NCI-H510A (cell line): ENCODE measurements around the gene PLXND1.
"Not testable (repeated sequence)": the region's sequence is repeated elsewhere in the genome, so short reads cannot be mapped to it uniquely, and the experiment has no call there.

Source experiments
- DNase-seq: peaks from one replicate; lab custom pipeline; 2025; lab: John Stamatoyannopoulos, UW

PLXND1 gene

DNA sequence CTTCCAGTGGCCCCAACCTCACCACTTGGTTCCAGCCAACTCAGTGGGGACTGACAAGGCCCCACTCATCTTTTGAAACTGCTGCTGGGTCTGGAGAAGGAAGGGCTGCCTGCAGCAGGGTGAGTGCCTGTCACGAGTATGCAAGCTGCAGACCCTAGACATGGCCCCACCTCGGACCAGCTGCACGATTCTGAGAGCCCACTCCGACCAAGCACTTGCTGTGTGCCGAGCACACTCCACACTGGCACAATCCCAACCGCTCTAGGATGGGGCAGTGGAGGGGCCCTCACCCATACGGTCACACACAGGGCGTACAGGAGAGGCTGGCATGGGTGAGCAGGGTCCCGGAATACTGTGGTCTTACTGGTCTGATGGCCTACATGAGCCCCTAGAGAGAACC, 8.0 kb upstream of the PLXND1 start:
- no peak for DNase-seq

DNA sequence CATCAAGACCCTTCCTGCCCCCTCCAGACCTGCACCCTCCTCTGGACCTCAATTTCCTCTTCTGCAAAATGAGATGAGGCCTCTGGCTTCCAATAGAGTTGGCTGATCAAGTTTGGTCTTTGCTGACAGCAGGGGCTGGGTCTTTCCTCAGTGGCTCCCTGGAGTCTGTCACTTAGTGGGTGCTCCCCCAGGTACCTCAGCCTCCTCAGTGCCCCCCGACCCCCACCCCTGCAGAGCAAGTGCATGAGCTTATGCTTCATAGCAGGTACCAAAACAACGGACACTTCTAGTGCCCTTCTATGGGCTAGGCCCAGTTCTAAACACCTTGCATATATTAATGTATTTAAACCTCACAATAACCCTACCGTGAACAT, 6.9 kb upstream of the PLXND1 start:
- no peak for DNase-seq

DNA sequence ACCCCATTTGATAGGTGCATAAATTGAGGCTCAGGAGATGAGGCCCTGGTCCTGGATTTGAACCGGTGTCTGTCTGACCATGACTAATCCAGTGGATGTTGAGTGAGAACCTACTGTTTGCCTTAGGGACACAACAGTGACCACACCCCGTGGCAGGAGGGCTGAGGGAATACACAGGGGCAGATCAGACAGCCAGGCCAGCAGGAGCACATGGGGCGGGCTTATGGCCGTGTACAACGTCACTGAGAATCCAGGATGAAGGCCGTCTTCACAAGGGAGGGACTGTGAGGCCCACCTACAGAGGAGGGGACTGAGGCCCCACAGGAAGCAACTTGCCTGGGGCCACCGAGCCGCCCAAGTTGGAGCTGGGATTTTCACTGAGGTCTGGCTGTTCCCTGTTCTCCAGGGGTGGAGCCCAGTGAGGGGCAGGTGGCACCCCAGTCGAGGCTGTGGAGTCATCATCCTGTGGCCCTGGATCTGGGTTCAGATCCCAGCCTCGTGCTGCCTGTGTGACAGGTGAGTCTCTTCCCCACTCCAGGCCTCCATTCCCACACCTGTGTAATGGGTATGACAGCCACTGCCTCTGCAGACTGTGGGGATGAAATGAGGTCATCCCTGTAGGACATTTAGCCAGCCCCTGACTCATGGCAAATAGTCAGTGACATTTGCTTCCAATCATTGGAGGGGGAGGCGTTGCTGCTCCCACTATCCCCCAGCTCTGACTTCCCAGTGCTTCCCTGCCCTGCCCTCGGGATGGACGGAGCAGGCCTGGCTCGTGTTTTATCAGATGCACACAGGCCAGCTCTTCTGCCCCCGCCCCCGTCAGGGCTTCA, 6.3 kb upstream of the PLXND1 start:
- DNase-seq = no peak

DNA sequence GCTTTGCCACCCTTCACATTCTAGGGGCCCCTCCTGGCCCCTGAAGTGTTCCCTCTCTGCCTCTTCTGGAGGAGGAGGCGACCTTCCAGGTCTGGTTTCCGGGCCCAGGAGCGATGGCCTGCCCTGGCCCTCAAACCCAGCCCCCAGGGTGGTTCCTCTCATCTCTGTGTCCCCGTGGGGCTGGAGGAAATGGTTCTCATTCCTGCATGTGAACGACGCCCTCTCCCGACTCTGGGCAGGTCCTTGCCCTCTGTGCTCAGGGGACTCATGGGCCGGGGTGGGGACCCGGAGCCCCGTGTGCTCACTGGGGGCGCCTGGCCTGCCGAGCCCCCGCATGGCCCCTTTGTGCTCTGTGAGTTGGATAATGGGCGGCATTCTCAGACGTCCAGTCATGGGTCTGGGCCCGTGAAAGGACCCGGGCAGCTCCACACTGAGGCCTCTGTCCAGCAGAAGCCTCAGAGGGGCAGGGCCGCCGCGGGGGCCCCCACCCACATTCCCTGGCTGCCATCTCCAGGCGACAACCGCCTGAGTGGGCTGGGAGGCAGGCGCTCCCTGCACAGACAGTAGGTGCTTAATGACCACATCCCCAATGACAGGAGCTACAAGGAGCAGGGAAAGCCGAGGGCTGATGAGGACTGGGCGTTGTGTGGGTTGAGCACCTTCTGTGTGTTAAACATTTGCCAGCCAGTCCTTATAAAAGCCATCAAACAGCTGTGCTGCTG, 5.5 kb upstream of the PLXND1 start:
- no peak for DNase-seq

DNA sequence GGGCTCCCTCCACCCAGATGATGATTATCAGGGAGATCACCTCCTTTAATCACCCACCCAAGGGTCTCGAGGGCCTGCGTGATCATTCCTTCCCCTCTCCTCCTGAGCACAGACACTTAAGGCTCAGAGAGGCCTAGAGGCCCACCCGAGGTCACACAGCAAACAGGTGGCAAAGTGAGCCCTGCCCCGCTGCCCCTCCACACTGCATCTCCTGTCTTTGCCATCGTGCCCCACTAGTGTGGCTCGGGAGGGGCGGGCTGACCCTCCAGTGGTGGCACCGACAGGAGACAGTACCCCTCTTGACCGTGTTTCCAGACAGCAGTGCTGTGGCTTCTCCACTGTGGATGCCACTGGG, 4.9 kb upstream of the PLXND1 start:
- DNase-seq = no peak

DNA sequence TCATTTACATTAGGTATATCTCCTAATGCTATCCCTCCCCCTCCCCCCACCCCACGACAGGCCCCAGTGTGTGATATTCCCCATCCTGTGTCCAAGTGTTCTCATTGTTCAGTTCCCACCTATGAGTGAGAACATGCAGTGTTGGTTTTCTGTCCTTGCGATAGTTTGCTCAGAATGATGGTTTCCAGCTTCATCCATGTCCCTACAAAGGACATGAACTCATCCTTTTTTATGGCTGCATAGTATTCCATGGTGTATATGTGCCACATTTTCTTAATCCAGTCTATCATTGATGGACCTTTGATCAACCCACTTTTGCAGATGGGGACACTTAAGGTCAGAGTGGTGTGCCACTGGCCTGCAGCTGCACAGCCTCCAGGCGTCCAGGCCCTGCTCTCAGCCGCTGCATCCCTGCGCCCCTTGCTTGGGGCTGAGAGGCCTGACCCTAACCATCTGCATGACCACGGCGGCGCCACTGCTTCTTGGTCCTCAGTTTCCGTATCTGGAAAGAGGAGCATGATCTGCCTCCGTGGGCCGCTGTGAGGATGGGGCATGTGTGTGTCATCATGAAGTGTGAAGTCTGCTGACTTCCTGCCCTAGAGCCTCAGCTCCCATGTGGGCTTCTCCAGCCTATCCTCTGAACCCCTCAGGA, 4.4 kb upstream of the PLXND1 start:
- not testable (repeated sequence) for DNase-seq

DNA sequence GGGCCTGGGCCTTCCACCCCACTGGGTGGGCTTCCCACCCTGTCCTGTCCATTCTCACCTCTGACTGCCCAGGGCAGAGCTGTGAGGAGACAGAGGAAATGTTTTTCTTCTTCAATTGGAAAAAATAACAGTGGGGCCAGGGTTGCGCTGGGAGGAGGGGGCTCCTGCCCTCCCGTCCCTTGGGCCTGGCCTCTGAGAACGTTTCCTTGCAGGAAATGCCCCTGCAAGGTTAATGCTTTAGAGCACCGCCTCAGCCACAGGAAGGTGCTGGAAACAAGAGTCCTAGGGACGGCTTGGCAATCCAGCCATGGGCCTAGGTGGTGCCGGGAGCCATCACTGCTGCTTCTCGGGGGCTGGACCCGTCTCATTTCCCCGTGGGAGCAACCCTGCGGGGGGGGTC, 3.8 kb upstream of the PLXND1 start:
- DNase-seq = no peak

DNA sequence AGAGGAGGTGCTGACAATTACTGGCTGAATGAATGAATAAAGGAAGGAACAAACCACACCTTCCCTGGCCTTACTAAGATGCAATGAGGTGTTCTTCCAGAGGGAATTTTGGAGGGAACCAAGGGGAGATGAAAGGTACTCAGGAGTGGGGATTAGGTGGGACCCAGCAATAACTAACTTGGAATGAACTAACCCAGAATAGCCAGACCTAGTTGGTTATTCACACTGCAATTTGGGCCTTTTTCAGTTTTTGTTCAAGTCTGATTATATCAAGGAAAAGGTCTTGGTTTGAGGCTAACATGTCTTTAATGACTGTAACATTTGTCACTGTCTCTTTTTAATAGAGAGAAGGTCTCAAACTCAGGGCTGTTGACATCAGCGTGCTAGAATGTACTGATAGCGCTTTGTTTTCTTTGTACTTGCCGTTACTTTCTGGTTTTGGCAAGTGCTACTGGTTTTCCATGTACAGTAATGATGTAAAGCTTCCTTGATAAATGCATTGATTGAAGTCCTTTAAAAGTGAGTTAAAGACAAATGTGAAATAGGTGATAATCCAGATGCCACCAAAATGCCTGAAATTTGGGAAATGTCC, 3.2 kb upstream of the PLXND1 start:
- no peak for DNase-seq

DNA sequence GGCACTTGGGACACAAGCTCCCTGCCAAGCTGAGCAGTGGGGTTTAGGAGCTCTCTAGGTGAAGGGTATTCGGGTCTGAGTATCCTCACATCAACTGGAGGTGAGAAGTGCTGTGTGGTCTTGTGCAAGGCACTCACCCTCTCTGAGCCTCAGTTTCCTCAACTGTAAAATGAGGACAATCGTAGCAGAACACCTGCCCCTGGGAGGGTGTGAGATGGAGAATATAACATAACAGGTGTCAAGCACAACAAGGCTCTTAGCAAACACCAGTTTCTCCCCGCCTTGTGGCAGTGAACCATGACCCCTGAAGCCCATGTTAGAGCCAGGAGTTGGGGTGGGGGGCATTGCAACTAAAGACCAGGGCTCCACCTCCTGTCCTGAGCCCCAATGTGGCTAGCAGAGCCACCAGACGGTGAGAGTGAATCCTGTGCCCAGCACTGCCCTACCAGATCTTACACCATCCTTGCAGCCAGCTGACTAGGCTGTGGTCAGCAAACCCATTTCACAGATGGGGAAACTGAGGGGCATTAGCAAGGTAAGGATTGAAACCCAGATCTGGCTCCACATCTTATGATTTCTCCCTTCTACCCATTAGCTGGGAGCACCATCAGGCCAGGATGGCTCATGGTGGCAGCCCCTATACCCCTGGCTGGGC, 2.6 kb upstream of the PLXND1 start:
- DNase-seq = no peak

DNA sequence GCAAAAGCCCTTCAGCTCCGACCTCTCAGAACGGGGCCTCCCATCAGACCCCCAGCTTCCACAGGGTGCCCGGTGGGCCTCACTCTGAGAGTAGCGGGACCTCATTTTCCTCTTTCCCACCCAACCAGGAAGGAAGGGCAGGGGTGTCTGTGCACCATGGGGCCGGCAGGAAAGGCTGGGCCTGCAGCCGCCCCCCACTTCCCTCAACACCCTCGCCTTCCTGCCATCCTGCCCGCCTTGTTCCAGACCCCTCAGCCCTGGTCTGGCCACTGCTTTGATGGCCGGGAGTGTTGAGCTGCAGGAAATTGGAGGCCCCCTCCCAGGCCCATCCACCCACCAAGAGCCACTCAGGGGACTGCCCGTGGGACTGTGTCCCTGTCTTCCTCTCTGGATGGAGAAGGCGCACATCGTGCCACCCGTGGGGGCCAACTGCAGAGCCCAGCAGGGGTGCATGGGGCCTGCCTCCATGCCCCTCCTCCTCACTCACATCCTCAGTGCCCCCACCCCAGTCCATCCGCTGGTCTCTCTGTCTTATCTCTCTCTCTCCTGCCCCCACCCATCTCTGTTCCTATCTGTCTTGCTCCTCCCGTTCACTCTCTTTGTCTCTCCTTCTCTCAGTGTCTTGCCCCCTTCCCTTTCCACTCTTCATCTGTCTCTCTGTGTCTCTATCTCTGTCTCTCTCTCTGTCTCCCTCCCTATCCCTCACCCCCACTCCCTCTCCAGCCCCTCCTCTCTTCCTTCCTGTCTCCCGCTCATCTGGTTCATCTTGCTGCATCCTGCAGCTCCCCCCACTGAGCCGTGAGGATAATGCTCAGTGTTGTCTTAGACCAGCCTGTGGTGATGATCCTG, 1.8 kb upstream of the PLXND1 start:
- peak; percentile 54 for DNase-seq

DNA sequence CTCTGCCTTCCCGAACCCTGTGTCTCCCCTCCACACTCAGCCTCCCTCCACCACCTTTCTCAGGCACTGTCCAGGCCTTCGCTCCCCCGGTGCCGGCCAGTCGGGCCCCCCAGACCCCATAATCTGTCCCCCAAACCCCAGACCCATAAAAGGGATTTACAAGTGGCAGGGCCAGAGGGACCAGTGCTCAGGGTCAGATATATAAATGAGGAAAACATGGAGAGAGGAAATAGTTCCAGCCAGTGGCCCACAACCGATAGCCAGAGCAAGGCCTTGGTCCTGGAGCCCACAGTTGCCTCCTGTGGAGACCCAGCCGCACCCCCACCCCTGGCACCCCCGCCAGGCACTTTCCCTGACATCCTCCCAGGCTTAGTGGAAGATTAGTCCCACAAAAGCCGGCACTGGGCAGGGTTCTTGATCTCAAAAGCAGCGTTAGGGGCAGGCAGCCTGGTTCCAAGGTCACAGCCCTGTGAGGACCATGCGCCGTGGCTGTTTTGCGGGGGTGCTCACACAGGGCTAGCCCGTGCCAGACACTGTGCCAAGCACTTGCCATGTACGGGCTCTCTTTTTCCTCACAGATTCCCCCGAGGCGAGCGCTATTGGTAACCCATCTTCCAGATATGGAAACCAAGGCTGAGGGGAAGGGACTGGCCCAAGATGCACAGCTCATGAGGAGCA, 1.1 kb upstream of the PLXND1 start:
- DNase-seq = no peak

DNA sequence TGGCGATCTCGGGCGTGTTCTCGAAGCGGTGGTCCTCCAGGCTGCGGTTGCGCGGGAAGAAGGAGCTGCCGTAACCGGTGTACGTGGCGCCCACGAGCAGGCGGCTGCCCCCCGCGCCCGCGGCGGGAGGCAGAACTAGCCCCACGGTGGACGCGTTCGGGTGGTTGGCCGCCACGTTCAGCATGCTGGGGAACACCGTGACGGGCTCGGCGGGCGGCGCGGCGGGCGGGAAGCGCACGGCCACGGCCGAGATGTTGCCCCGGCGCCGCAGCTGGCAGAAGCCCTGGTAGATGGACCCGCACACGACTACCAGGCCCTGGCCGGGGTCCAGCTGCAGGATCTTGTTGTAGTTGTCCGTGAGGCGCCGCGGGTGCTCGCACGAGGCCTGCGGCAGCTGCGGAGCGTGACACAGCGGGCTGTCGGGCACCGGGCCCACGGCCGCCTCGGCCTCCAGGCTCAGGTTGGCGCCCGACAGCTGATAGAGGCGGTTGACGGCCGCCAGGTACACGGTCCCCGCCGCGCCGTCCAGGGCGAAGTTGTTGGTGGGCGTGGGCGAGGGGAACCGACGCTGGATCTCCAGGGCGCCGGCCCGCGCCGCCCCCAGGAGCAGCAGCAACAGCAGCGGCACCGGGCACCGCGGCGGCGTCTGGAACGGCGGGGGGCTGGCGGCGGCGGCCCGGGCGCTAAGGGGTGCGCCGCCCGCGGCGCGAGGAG, 397 bp downstream of the PLXND1 start:
- DNase-seq = no peak

DNA sequence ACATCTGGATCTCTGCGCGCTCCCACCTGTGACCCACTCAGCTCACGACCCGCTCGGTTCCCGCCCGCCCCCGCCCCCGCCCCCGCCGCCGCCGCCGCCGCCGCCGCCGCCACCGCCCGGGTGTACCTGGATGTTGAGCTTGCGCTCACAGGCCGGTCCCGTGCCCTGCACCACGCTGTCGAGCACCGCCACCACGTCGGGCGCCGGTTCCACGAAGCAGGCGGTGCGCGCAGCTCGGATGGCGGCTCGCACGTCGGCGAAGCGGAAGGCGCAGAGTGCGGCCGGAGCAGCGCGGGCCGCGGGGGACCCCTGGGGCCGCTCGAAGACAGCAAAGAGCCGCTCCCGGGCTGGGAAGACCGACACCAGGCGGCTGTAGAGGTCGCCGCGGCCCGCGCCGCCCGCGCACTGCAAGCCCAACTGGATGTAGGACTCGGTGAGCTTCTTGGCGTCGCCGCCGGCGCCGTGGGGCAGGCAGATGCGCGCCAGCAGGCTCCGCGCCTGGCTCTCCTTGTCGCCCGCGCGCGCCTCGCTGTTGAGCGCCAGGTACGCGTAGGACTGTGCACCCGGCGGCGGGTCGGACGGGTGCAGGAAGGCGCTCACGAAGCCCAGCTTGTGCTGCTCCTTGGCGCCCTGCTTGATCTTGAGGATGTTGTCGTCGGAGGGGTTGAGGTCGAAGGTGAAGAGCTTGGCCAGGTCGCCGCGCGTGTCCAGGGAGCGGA, 1.1 kb downstream of the PLXND1 start:
- DNase-seq = peak; percentile 70

DNA sequence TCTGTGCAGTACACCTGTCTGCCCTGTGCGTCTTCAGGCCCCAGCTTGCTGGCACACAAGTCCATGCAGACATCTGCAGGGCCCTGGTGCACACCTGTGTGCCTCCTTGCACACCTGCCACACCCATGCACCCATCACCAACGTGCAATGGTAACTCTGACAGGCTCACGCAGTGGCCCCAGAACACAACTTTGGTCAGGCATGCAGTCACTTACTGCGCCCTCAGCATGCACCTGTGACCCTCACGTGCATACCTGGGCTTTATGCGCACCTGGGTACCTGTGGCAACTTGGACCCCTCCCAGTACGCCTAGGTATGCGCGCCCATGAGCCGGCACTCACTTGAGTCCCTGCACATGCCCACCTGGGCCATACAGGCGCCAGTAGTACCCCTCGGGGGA, 1.7 kb downstream of the PLXND1 start:
- DNase-seq = no peak

DNA sequence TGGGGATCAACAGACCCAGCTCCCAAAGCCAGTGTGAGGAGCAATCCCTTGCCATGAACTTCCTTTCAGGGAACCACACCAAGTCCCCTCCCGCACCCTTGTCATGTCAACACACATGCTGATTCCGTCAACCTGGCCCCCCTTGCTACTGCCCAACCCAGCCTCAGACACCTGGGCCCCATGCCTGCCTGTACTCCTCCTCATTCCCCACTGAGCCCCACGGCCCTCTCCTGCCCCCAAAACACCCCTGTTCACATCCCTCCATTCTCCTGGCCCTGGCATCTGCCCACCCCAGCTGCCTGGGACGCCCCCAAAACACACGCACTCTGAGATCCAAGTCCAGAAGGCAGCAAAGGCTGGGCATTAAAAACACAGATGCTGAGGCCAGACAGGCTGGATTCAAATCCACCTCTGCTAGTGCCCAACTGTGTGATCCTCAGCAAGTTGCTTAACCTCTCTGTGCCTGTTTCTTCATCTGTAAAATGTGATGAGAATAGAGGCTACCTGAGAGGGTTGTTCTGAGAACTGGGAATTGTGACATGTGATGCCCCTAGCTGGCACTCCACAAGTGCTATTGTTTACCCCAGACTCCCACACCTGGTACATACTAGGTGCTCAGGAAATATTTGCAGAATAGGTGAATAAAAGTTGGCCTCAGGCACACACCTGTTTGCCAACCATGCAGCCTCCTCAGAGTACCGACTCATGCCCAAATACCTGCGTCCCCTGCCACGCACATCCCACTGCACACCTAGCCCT, 2.3 kb downstream of the PLXND1 start:
- DNase-seq = no peak

DNA sequence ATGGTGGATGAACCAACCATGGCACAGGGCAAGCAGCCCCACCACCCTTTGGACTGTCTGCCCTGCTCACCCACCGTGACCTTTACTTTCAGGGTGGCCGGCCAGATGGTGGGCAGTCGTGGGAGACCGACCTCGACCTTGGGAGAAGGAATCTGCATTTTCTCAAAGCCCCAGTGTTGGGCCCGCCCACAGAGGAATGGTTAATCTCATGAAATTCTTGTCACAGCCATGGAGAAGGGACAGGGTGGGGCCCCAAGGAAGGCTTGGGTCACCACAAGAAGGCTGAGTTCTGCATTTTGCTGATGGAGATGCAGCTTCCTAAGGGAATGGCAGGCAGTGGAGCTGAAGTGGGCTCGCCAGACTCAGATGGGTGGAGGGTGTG, 2.9 kb downstream of the PLXND1 start:
- no peak for DNase-seq

DNA sequence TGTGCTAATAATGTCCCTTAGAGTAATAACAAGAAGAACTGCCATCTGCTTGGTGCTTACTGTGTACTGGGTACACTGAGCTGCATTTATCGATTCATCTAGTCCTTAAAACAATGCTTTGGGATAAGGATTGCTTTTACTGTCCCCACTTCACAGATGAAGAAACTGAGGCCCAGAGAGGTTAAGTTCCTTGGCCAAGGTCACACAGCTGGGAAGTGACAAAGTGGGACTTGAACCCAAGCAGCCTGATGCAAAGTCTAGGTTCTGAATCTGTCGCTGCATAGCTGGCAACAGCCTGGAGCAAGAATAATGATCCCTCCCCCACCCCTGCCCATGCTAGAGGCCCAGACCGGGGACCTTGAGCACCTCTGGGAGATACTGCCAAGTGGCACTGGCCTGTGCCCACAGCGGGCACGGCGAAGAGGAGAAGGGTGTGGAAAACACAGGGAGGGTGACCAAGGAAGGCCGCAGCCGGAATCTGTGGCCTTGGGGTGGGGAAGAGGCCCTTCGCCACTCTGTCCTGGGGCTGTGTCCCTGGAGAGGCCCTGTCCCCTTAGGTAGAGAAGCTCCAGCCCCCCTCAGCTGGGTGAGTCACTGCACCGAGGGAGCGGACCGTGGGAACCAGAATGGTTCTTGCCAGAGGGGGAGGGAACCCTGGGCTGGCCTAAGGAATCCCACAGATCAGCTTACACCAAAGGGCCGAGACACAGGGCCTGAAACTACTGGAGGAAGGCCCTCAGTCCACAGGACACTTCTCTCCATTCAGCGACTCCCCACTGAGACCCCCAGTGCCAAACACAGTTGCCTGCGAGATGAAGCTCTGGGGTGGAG, 3.5 kb downstream of the PLXND1 start:
- no peak for DNase-seq

DNA sequence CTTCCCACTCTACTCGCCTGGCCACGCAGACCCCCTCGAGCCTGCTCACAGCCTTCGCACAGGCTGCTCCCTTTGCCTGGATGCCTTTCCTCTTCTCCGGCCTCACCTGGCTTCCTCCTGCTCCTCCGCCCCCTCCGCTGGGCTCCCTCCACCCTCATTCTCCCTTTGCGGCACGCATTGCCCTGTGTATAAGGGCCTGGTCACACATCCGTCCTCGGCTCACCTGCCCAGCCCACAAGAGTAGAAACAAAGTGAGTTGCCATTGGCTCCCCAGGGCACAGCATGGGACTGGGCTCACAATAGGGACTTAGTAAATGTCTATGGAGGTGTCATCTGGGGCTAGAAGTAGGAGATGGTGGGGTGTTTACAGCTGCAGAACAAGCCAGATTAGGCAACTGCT, 4.2 kb downstream of the PLXND1 start:
- peak; percentile 68 for DNase-seq
